ENCODE measurements around the gene PTPRE.

The PTPRE gene

GRCh38 chr10:128011059-128011979 is 104.4 kb downstream of the PTPRE start:
- TF ChIP-seq CTCF (IDR thresholded peaks at IDR 0.05; ENCODE audit: control extremely low read depth, extremely low read depth, low read depth, missing control alignments) = peak; percentile 93
- DNase-seq (ENCODE audit: extremely low spot score) = peak; percentile 92
- ChIA-PET CTCF (interaction anchor here (0.6 to 3.7 kb wide), 33 partner anchors 8 to 296 kb away, joined by 3 to 41 read pairs (median 4); no protein-coding TSS in a partner anchor), POLR2A (no interaction called here)

- ChIA-PET POLR2A (no interaction called here), CTCF (interaction anchor here (1.0 to 2.9 kb wide), 7 partner anchors 9 to 298 kb away, joined by 3 to 19 read pairs (median 4); no protein-coding TSS in a partner anchor)
- TF ChIP-seq CTCF (IDR thresholded peaks at IDR 0.05; ENCODE audit: control extremely low read depth, extremely low read depth, low read depth, missing control alignments) = no peak
- no peak for DNase-seq (ENCODE audit: extremely low spot score)
Measured at GRCh38 chr10:128013626-128014025, 106.7 kb downstream of the PTPRE start.

- DNase-seq (ENCODE audit: extremely low spot score) = no peak
- ChIA-PET POLR2A (no interaction called here), CTCF (interaction anchor here (1.7 to 2.7 kb wide), 2 partner anchors 21 to 299 kb away, joined by 4 to 18 read pairs; no protein-coding TSS in a partner anchor)
- no peak for TF ChIP-seq CTCF (IDR thresholded peaks at IDR 0.05; ENCODE audit: control extremely low read depth, extremely low read depth, low read depth, missing control alignments)
Measured at GRCh38 chr10:128014236-128014635, 107.3 kb downstream of the PTPRE start.

- TF ChIP-seq CTCF (IDR thresholded peaks at IDR 0.05; ENCODE audit: control extremely low read depth, extremely low read depth, low read depth, missing control alignments) = no peak
- no peak for DNase-seq (ENCODE audit: extremely low spot score)
- ChIA-PET POLR2A (no interaction called here), CTCF (interaction anchor here (0.7 to 2.7 kb wide), 4 partner anchors 7 to 301 kb away, joined by 3 to 18 read pairs (median 4); no protein-coding TSS in a partner anchor)
Measured at GRCh38 chr10:128016423-128017060, 109.6 kb downstream of the PTPRE start.

GRCh38 chr10:128017822-128018221 is 110.9 kb downstream of the PTPRE start:
- POLR2A ChIA-PET = no interaction called here
- no peak for DNase-seq (ENCODE audit: extremely low spot score)
- no peak for TF ChIP-seq CTCF (IDR thresholded peaks at IDR 0.05; ENCODE audit: control extremely low read depth, extremely low read depth, low read depth, missing control alignments)
- CTCF ChIA-PET = no interaction called here

- TF ChIP-seq CTCF (IDR thresholded peaks at IDR 0.05; ENCODE audit: control extremely low read depth, extremely low read depth, low read depth, missing control alignments) = no peak
- POLR2A ChIA-PET = no interaction called here
- CTCF ChIA-PET = no interaction called here
- DNase-seq (ENCODE audit: extremely low spot score) = no peak
Measured at GRCh38 chr10:128018236-128018635, 111.3 kb downstream of the PTPRE start.
